ENCODE measurements around the gene ABCA4.

ABCA4 gene

GRCh38 chr1:94026619-94027380 lies 94.1 kb downstream of the ABCA4 start:
- no peak for TF ChIP-seq CTCF (IDR thresholded peaks at IDR 0.05; ENCODE audit: low read depth, low read length)
- H3K4me3 ChIP-seq (replicated peaks in 1 of 2; ENCODE audit: low read depth in 2 of 2, low read length in 2 of 2): no peak overlapping the region
- no peak for DNase-seq (ENCODE audit: low read depth in 2 of 2)

- H3K4me3 ChIP-seq (replicated peaks in 1 of 2; ENCODE audit: low read depth in 2 of 2, low read length in 2 of 2): no peak overlapping the region
- TF ChIP-seq CTCF (IDR thresholded peaks at IDR 0.05; ENCODE audit: low read depth, low read length): peak; percentile 65
- DNase-seq (ENCODE audit: low read depth in 2 of 2): peak; percentile 88 to 91
Observed at GRCh38 chr1:94025383-94026340, 95.3 kb downstream of the ABCA4 start.

- DNase-seq (ENCODE audit: low read depth in 2 of 2): no peak
- no peak for TF ChIP-seq CTCF (IDR thresholded peaks at IDR 0.05; ENCODE audit: low read depth, low read length)
- H3K4me3 ChIP-seq (replicated peaks in 1 of 2; ENCODE audit: low read depth in 2 of 2, low read length in 2 of 2): no peak overlapping the region
Observed at GRCh38 chr1:94024104-94024792, 96.7 kb downstream of the ABCA4 start.

GRCh38 chr1:94022471-94023189 lies 98.3 kb downstream of the ABCA4 start:
- DNase-seq (ENCODE audit: low read depth in 2 of 2): peak; percentile 93 to 98
- no peak for TF ChIP-seq CTCF (IDR thresholded peaks at IDR 0.05; ENCODE audit: low read depth, low read length)
- H3K4me3 ChIP-seq (replicated peaks in 1 of 2; ENCODE audit: low read depth in 2 of 2, low read length in 2 of 2): no peak overlapping the region

GRCh38 chr1:94020764-94021579 lies 100.0 kb downstream of the ABCA4 start:
- peak; percentile 89 to 98 for DNase-seq (ENCODE audit: low read depth in 2 of 2)
- no peak for TF ChIP-seq CTCF (IDR thresholded peaks at IDR 0.05; ENCODE audit: low read depth, low read length)

More at GRCh38 chr1:94020764-94021579, 100.0 kb downstream of the ABCA4 start:
- H3K4me3 ChIP-seq (replicated peaks in 1 of 2; ENCODE audit: low read depth in 2 of 2, low read length in 2 of 2): no peak overlapping the region

Measured in cardiac fibroblast (primary cell).